A549 (cell line): Measurements from ENCODE around the gene SLC9A9.

ENCODE experiments used
- CBX2 ChIP-seq: fragments of 200-600 bp; sonication (generic); IDR thresholded peaks from 2 replicates; pipeline ENCODE4 v1.6.1; 2016; ENCODE audit warnings: low read depth, mild to moderate bottlenecking, borderline replicate concordance
- E2F6 ChIP-seq: IDR thresholded peaks from 2 replicates; pipeline ENCODE4 v1.6.1; 2012; ENCODE audit warnings: low read depth, borderline replicate concordance
- EP300 ChIP-seq, 2 experiments: fragments of >200 bp; sonication (Bioruptor Twin); formaldehyde crosslinking; IDR thresholded peaks; 2 replicates in 1 of 2; 3 replicates in 1 of 2; pipeline ENCODE4 v1.6.1; 2016 to 2017
- RAD21 ChIP-seq, 2 experiments: fragments of >200 bp in 1 of 2; sonication (Bioruptor Twin) in 1 of 2; formaldehyde crosslinking in 1 of 2; IDR thresholded peaks in 1 of 2; conservative IDR thresholded peaks in 1 of 2; 2 replicates in 1 of 2; 3 replicates in 1 of 2; pipeline ENCODE4 v1.6.1; 2012 to 2018; ENCODE audit warnings: inconsistent platforms in 1 of 2
- RCOR1 ChIP-seq: fragments of 150-350 bp; IDR thresholded peaks from 2 replicates; pipeline ENCODE4 v1.6.1; 2014; ENCODE audit warnings: antibody characterized with exemption, low read length, low read depth
- ZNF302 ChIP-seq: fragments of 250-450 bp; sonication (Bioruptor Pico); IDR thresholded peaks from 2 replicates; pipeline ENCODE4 v1.9.0; 2021; ENCODE audit warnings: inconsistent platforms, mild to moderate bottlenecking, moderate library complexity

DNA sequence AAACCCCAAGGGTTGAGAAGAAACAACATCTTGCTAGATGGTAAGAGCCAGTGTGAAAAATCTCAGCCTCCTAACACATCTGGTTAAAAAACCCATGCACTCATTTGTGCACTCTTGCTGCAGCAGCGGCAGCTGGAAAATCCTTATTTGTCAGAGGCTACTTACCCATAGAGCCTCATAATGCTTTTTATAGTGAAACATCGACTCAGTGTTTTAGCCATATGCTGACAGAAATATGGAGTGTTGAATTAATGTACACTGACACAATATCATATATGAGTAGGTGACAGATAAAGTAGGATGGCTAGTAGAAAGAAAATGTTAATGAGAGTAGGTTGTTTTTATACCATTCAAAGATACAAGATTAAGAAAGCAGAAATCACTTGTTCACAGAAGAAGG lies 13.0 kb downstream of the SLC9A9 start:
- TF ChIP-seq E2F6, result no peak
- TF ChIP-seq RAD21 (conservative IDR thresholded peaks at IDR 0.05 in 1 of 2, IDR thresholded peaks at IDR 0.05 in 1 of 2), result no peak
- TF ChIP-seq ZNF302 (CRISPR knock-in tag), result no peak
- TF ChIP-seq CBX2, result no peak
- no peak for TF ChIP-seq EP300 (IDR thresholded peaks at IDR 0.05)
- TF ChIP-seq RCOR1, result no peak
